ENCODE measurements around the gene PML. TPM values are rescaled to one million over a fixed set of nuclear protein-coding genes. Genes with fewer than 3 reads are reported as not detected.
A peak's percentile ranks its signal among the peaks of the same experiment; 100 is the strongest.
"Not testable (repeated sequence)": the region's sequence is repeated elsewhere in the genome, so short reads cannot be mapped to it uniquely, and the experiment has no call there.

PML gene
- total RNA-seq, 1 experiment from 2014 or later = 33.4 TPM

DNA sequence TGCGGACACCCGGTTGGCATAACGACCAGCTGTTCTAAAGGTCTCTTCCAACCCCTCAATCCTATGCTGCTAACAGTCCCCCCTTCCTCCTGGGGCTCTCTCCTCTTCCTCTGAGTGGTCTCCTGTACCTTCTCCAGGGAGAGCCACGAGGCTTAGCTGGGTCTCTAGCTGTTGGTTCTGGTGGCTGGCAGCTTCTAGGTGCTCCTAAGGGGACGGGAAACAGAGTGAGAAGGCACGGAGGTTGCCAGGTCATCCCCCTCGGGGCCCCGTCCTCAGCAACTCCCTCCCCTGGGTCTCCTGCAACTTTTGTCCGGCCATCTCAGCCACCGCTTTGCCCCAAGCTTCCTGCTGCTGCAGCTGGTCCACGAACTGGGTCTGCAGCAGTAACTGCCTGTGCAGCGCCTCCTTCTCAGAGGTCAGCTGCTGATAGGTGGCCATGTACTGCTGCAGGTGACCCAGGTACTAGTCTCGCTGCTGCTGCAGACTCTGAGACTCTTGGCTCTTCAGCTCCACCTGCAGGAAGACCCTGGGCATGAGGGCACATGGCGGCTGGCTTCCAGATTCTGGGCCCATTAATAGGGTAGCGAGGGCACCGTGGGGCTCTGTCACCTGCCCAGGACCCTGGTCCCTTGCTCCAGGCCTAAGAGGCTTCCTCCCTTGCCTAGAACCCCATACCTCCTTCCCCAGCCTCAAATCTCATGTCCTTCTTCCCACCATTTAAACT lies 78.3 kb downstream of the PML start:
- H3K27ac Mint-ChIP-seq (ENCODE audit: low read depth, unreplicated experiment); intact Hi-C loops (cut with micrococcal nuclease); DNase-seq (ENCODE audit: unreplicated experiment); CTCF ChIA-PET; BruUV-seq (replicated peaks); POLR2A ChIA-PET; H3K4me3 Mint-ChIP-seq (ENCODE audit: unreplicated experiment); H3K27me3 Mint-ChIP-seq (ENCODE audit: insufficient read depth, unreplicated experiment); H3K4me1 Mint-ChIP-seq (ENCODE audit: insufficient read depth, unreplicated experiment); H3K9me3 Mint-ChIP-seq (ENCODE audit: unreplicated experiment); H3K36me3 Mint-ChIP-seq (ENCODE audit: insufficient read depth, unreplicated experiment): not testable (repeated sequence)
- TF ChIP-seq, protein P1, sequence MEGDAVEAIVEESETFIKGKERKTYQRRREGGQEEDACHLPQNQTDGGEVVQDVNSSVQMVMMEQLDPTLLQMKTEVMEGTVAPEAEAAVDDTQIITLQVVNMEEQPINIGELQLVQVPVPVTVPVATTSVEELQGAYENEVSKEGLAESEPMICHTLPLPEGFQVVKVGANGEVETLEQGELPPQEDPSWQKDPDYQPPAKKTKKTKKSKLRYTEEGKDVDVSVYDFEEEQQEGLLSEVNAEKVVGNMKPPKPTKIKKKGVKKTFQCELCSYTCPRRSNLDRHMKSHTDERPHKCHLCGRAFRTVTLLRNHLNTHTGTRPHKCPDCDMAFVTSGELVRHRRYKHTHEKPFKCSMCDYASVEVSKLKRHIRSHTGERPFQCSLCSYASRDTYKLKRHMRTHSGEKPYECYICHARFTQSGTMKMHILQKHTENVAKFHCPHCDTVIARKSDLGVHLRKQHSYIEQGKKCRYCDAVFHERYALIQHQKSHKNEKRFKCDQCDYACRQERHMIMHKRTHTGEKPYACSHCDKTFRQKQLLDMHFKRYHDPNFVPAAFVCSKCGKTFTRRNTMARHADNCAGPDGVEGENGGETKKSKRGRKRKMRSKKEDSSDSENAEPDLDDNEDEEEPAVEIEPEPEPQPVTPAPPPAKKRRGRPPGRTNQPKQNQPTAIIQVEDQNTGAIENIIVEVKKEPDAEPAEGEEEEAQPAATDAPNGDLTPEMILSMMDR (IDR thresholded peaks at IDR 0.05; ENCODE audit: unreplicated experiment) = peak; percentile 17

DNA sequence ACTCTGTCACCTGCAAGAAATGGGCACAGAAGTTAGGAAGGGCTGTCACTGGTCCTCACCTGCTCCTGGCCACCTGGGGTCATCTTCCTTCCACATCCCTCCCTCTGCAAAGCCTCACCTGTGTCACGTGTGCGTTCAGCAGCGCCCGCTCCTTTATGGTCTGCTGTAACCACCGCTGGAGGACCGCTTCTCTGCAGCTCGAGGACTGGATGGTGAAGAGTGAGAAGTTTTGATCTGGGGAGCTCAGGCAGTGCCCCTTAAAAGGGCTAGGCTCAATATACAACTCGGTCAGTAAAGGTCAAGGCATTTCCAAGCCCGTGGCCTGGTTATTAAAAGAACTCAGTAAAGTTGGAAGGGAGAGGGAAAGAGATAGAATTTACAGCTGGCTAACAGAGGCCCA lies 81.3 kb downstream of the PML start:
- intact Hi-C loops (cut with micrococcal nuclease); H3K27me3 Mint-ChIP-seq (ENCODE audit: insufficient read depth, unreplicated experiment); H3K4me3 Mint-ChIP-seq (ENCODE audit: unreplicated experiment); H3K4me1 Mint-ChIP-seq (ENCODE audit: insufficient read depth, unreplicated experiment); H3K9me3 Mint-ChIP-seq (ENCODE audit: unreplicated experiment); BruUV-seq (replicated peaks); DNase-seq (ENCODE audit: unreplicated experiment); CTCF ChIA-PET; H3K27ac Mint-ChIP-seq (ENCODE audit: low read depth, unreplicated experiment); H3K36me3 Mint-ChIP-seq (ENCODE audit: insufficient read depth, unreplicated experiment); POLR2A ChIA-PET: not testable (repeated sequence)

DNA sequence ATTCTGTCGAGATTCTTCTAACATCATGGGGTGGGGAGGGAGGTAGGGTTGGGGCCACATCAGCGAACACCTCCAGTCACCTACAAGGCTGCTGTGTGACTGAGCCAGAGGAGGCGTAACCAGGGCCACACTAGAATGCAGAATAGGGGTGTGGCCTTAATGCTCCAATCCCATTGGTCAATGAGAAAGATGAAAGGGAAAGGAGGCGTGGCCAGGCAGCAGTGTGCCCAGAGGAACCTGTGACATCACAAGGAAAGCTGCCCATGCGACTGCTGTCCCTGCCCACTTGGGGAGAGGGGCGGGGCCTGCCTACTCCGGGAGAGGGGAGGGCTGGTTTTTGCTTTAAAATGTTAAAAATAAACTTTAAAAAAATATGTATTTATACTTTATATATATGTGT lies 87.9 kb downstream of the PML start, which contains the start of gene GOLGA6A:
Gene GOLGA6A, minus strand, starts transcription at position 101 of the 400 bp plus-strand sequence. Its CDS starts 41 bp downstream, at position 60.
- DNase-seq (ENCODE audit: unreplicated experiment); H3K9me3 Mint-ChIP-seq (ENCODE audit: unreplicated experiment); H3K27me3 Mint-ChIP-seq (ENCODE audit: insufficient read depth, unreplicated experiment); intact Hi-C loops (cut with micrococcal nuclease); POLR2A ChIA-PET; CTCF ChIA-PET; BruUV-seq (replicated peaks); H3K36me3 Mint-ChIP-seq (ENCODE audit: insufficient read depth, unreplicated experiment); H3K4me1 Mint-ChIP-seq (ENCODE audit: insufficient read depth, unreplicated experiment); H3K4me3 Mint-ChIP-seq (ENCODE audit: unreplicated experiment); H3K27ac Mint-ChIP-seq (ENCODE audit: low read depth, unreplicated experiment): not testable (repeated sequence)

DNA sequence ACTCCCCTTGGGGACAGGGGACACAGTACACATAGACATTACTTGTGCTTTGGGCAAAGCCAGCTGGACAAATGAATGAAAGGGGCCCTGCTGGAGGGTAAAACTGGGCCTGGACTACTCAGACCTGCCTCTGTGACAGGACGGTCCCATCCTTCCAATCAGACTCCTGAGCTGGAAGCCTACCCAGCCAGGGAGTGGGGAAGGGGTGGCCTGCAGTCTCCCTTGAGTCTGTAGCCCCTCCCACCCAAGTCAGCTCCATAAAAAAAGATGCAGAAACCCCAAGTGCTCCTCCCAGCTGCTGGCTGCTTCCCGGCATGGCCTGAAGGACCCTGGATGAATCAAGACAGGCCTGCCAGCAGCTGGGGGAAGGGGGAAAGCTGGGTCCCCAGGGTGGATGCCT lies 100.1 kb downstream of the PML start:
- H3K36me3 Mint-ChIP-seq (ENCODE audit: insufficient read depth, unreplicated experiment); H3K27ac Mint-ChIP-seq (ENCODE audit: low read depth, unreplicated experiment); BruUV-seq (replicated peaks); H3K4me3 Mint-ChIP-seq (ENCODE audit: unreplicated experiment); CTCF ChIA-PET; H3K4me1 Mint-ChIP-seq (ENCODE audit: insufficient read depth, unreplicated experiment); POLR2A ChIA-PET; DNase-seq (ENCODE audit: unreplicated experiment); intact Hi-C loops (cut with micrococcal nuclease); H3K9me3 Mint-ChIP-seq (ENCODE audit: unreplicated experiment); H3K27me3 Mint-ChIP-seq (ENCODE audit: insufficient read depth, unreplicated experiment): not testable (repeated sequence)

DNA sequence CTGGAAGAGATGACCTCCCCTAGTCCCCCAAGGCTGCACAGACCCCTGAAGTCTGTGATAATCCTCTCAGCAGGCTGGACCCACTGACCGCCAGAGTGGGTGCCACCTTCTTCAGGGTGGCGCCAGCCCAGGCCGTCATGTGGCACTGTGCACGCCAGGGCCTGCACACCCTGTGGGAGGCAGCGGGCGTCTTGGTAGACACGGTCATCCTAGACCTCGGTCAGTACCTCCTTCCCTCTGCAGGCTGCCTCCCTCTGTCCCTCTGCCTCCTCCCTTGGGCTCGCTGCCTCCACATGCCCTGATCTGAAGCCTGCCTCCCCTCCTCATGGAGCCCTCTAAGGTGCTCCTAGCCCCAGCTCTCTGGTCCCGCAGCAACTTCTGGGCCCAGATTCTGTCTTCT lies 101.1 kb downstream of the PML start:
- H3K27me3 Mint-ChIP-seq (ENCODE audit: insufficient read depth, unreplicated experiment); H3K36me3 Mint-ChIP-seq (ENCODE audit: insufficient read depth, unreplicated experiment); CTCF ChIA-PET; H3K4me3 Mint-ChIP-seq (ENCODE audit: unreplicated experiment); H3K9me3 Mint-ChIP-seq (ENCODE audit: unreplicated experiment); intact Hi-C loops (cut with micrococcal nuclease); H3K4me1 Mint-ChIP-seq (ENCODE audit: insufficient read depth, unreplicated experiment); BruUV-seq (replicated peaks); POLR2A ChIA-PET; DNase-seq (ENCODE audit: unreplicated experiment); H3K27ac Mint-ChIP-seq (ENCODE audit: low read depth, unreplicated experiment): not testable (repeated sequence)

DNA sequence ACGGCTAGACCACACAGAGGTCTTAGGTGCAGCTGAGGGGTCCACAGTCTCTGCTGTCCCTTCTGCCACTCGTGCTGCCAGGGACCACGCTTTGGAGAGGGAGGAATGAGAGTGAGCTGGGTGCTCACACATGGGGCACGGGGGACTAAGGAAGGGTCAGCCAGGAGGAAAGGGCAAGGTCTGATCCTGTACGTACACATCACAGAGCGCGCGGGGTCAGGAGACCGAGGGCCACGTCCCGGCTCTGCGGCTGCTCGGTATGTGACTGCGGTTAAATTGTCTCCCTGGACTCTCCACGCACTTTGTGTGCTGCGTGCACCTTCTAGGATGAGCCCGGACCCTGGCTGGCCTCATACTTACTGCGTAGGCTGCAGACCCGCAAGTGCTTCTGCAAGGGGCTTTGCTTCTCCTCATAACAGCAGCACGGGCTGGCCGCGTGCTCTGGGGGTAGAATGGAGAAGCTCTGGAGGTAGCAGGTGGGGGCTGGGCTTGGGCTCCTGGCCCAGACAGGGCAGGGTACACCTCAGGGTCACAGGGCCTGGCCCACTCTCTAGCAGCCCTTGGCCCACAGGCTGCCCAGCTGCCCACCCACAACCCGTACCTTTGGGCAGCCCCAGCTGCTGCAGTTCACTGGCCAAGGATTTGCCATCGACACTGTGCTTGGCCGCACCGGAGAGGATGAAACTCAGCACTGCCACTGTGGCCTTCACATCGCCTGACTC lies 102.4 kb downstream of the PML start:
- H3K9me3 Mint-ChIP-seq (ENCODE audit: unreplicated experiment); intact Hi-C loops (cut with micrococcal nuclease); H3K27ac Mint-ChIP-seq (ENCODE audit: low read depth, unreplicated experiment); CTCF ChIA-PET; H3K27me3 Mint-ChIP-seq (ENCODE audit: insufficient read depth, unreplicated experiment); DNase-seq (ENCODE audit: unreplicated experiment); POLR2A ChIA-PET; H3K4me3 Mint-ChIP-seq (ENCODE audit: unreplicated experiment); BruUV-seq (replicated peaks); H3K4me1 Mint-ChIP-seq (ENCODE audit: insufficient read depth, unreplicated experiment); H3K36me3 Mint-ChIP-seq (ENCODE audit: insufficient read depth, unreplicated experiment): not testable (repeated sequence)

Other genes starting within 250 kb of the PML start
- not detected in 2 replicates for gene INSYN1, start 241.4 kb upstream of the PML start, total RNA-seq (2022)
- gene TBC1D21, start 121.2 kb upstream of the PML start, total RNA-seq (2022) = not detected in 2 replicates
- 4.7 and 4.9 TPM in 2 replicates for gene LOXL1, start 68.3 kb upstream of the PML start, total RNA-seq (2022)
- gene STOML1, start 2.4 kb upstream of the PML start, total RNA-seq (2022) = 12.0 and 17.6 TPM in 2 replicates
- gene GOLGA6A, start 87.8 kb downstream of the PML start, total RNA-seq (2022) = not detected in 2 replicates
- gene ISLR2, start 135.9 kb downstream of the PML start, total RNA-seq (2022) = not detected in 2 replicates
- gene ISLR, start 179.0 kb downstream of the PML start, total RNA-seq (2022) = not detected in 2 replicates
- gene STRA6, start 208.1 kb downstream of the PML start, total RNA-seq (2022) = not detected in 2 replicates
- gene CCDC33, start 241.6 kb downstream of the PML start, total RNA-seq (2022) = not detected in 2 replicates